ENCODE data around the gene SIDT2. TPM values are rescaled to one million over a fixed set of nuclear protein-coding genes. Genes with fewer than 3 reads are reported as not detected.

The SIDT2 gene
- total and polyA plus RNA-seq, 3 donors from 2014 or later = 69.5 to 129 (median 93.8) TPM

- Histone ChIP-seq H3K9me3 (no peaks in the 10 kb centered on the region), H3K27ac (peak overlapping the region in 1 of 2 donors; percentile 65), H3K4me1 (peaks cover 17% of the 10 kb centered on the region), H3K4me3 (no peak overlapping the region), H3K36me3 (ENCODE audit: low read depth, missing control alignments) (no peaks in the 10 kb centered on the region), H3K27me3 (no peaks in the 10 kb centered on the region)
- WGBS, 2 donors = 43 to 46% methylated on average over 14 of the region's 14 CpGs
- TF ChIP-seq POLR2A (IDR thresholded peaks at IDR 0.05) (no peak), CTCF (IDR thresholded peaks at IDR 0.05) (no peak)
- intact Hi-C loops (cut with DNase I; ENCODE audit: low total_unique reads) = no loop called here
- DNase-seq = peak; percentile 63
Observed at GRCh38 chr11:117171404-117172061, 7.0 kb upstream of the SIDT2 start.

GRCh38 chr11:117172724-117173421 lies 5.7 kb upstream of the SIDT2 start:
- Histone ChIP-seq H3K27ac (peak overlapping the region in 1 of 2 donors; percentile 25), H3K4me1 (peaks cover 17% of the 10 kb centered on the region), H3K9me3 (no peaks in the 10 kb centered on the region), H3K27me3 (no peaks in the 10 kb centered on the region), H3K36me3 (ENCODE audit: low read depth, missing control alignments) (no peaks in the 10 kb centered on the region), H3K4me3 (no peak overlapping the region)
- intact Hi-C loops (cut with DNase I; ENCODE audit: low total_unique reads) = no loop called here
- DNase-seq = peak; percentile 13
- WGBS, 2 donors = 71 to 74% methylated on average over 14 of the region's 14 CpGs
- no peak for TF ChIP-seq CTCF (IDR thresholded peaks at IDR 0.05)

- intact Hi-C loops (cut with DNase I; ENCODE audit: low total_unique reads) = no loop called here
- 48 to 76% methylated on average over 7 of the region's 7 CpGs for WGBS, 2 donors
- TF ChIP-seq CTCF (IDR thresholded peaks at IDR 0.05) = no peak
- TF ChIP-seq POLR2A (IDR thresholded peaks at IDR 0.05) = no peak
- DNase-seq = no peak
- H3K4me3 ChIP-seq = no peak overlapping the region
- no peak overlapping the region for H3K27ac ChIP-seq
- no peaks in the 10 kb centered on the region for H3K9me3 ChIP-seq
- H3K36me3 ChIP-seq (ENCODE audit: low read depth, missing control alignments) = no peaks in the 10 kb centered on the region
- H3K4me1 ChIP-seq = peaks cover 30% of the 10 kb centered on the region
- H3K27me3 ChIP-seq = no peaks in the 10 kb centered on the region
Observed at GRCh38 chr11:117175104-117175503, 3.4 kb upstream of the SIDT2 start.

GRCh38 chr11:117175781-117176180 lies 2.8 kb upstream of the SIDT2 start:
- Histone ChIP-seq H3K27ac (no peak overlapping the region), H3K9me3 (no peaks in the 10 kb centered on the region), H3K4me1 (peaks cover 32% of the 10 kb centered on the region), H3K36me3 (ENCODE audit: low read depth, missing control alignments) (no peaks in the 10 kb centered on the region), H3K27me3 (no peaks in the 10 kb centered on the region), H3K4me3 (no peak overlapping the region)
- DNase-seq = no peak
- 83 to 84% methylated on average over 5 of the region's 5 CpGs for WGBS, 2 donors
- TF ChIP-seq POLR2A (IDR thresholded peaks at IDR 0.05) = no peak
- TF ChIP-seq CTCF (IDR thresholded peaks at IDR 0.05) = no peak
- intact Hi-C loops (cut with DNase I; ENCODE audit: low total_unique reads) = no loop called here

Measured in testis (tissue), 3 donors.